CD8-positive, alpha-beta memory T cell (primary cell): ENCODE measurements around the gene SIK1. TPM values are rescaled to one million over a fixed set of nuclear protein-coding genes. Genes with fewer than 3 reads are reported as not detected.
"Not testable (repeated sequence)": the region's sequence is repeated elsewhere in the genome, so short reads cannot be mapped to it uniquely, and the experiment has no call there.

ENCODE experiments used
- CTCF ChIA-PET: fragments of 350-600 bp; sonication (Branson Sonifier 250); formaldehyde crosslinking; loops from one replicate; lab custom pipeline; 2021; ENCODE audit warnings: antibody characterized with exemption; lab: Charles Lee
- POLR2A ChIA-PET: fragments of 350-600 bp; sonication (Branson Sonifier 250); formaldehyde crosslinking; loops from one replicate; lab custom pipeline; 2021; ENCODE audit warnings: antibody characterized with exemption; lab: Charles Lee
- DNase-seq, 5 donors: peaks; one replicate each; pipeline versions ENCODE4 v3.0.0 to v3.0.0-alpha.2; 2020 to 2022; ENCODE audit warnings: mixed read lengths in 1 of 5
- H3K27ac ChIP-seq: one replicate; pipeline ENCODE4 v1.7.0; 2013; ENCODE audit warnings: low read depth, mild to moderate bottlenecking, low read length, moderate library complexity
- H3K27me3 ChIP-seq: 2 replicates; pipeline ENCODE4 v1.7.0; 2013; ENCODE audit warnings: low read length, mild to moderate bottlenecking; ENCODE audit not compliant: insufficient read depth, poor library complexity, severe bottlenecking
- H3K36me3 ChIP-seq: 2 replicates; pipeline ENCODE4 v1.7.0; 2013; ENCODE audit warnings: mild to moderate bottlenecking, low read length, moderate library complexity; ENCODE audit not compliant: insufficient read depth
- H3K4me1 ChIP-seq: 2 replicates; pipeline ENCODE4 v1.7.0; 2013; ENCODE audit warnings: mild to moderate bottlenecking, low read length, moderate library complexity; ENCODE audit not compliant: insufficient read depth
- H3K4me3 ChIP-seq: 2 replicates; pipeline ENCODE4 v1.7.0; 2013; ENCODE audit warnings: mild to moderate bottlenecking, low read length
- H3K9me3 ChIP-seq: 2 replicates; pipeline ENCODE4 v1.7.0; 2013; ENCODE audit warnings: mild to moderate bottlenecking, low read length
- H3K27ac Mint-ChIP-seq, 8 donors: one replicate each; pipeline ENCODE4 v1.8.0; 2020 to 2021; ENCODE audit warnings: mixed read lengths in 8 of 8, mild to moderate bottlenecking in 6 of 8, inconsistent platforms in 3 of 8, moderate library complexity in 3 of 8
- H3K27me3 Mint-ChIP-seq, 2 donors: one replicate each; pipeline ENCODE4 v1.8.0; 2020 to 2021; ENCODE audit warnings: mixed read lengths in 2 of 2, mild to moderate bottlenecking in 1 of 2, moderate library complexity in 1 of 2
- H3K36me3 Mint-ChIP-seq, 3 donors: one replicate each; pipeline ENCODE4 v1.8.0; 2020 to 2021; ENCODE audit warnings: mixed read lengths in 3 of 3, inconsistent platforms in 1 of 3, mild to moderate bottlenecking in 1 of 3
- H3K4me1 Mint-ChIP-seq, 3 donors: one replicate each; pipeline ENCODE4 v1.8.0; 2020 to 2021; ENCODE audit warnings: mixed read lengths in 3 of 3, inconsistent platforms in 1 of 3, mild to moderate bottlenecking in 1 of 3
- H3K4me3 Mint-ChIP-seq, 7 donors: one replicate each; pipeline ENCODE4 v1.8.0; 2020 to 2021; ENCODE audit warnings: mixed read lengths in 7 of 7, mild to moderate bottlenecking in 6 of 7, moderate library complexity in 4 of 7, inconsistent platforms in 2 of 7
- H3K9me3 Mint-ChIP-seq, 5 donors: one replicate each; pipeline ENCODE4 v1.8.0; 2020 to 2022; ENCODE audit warnings: mixed read lengths in 5 of 5, mild to moderate bottlenecking in 3 of 5, moderate library complexity in 2 of 5, inconsistent platforms in 1 of 5
- polyA plus RNA-seq: library from polyadenylated mRNA; unstranded; fragments of 300-500 nt; fragmentation: Illumina TruSeq; gene quantifications from one replicate; pipeline ENCODE4 v1.2.3, GENCODE V29; 2021
- total RNA-seq, 2 experiments: library from RNA; stranded (reverse); gene quantifications; one replicate each; pipeline ENCODE4 v1.2.3, GENCODE V29; 2021

SIK1 gene
- total and polyA plus RNA-seq, 3 experiments from 2014 or later = 0.62 to 6.0 (median 4.6) TPM

DNA sequence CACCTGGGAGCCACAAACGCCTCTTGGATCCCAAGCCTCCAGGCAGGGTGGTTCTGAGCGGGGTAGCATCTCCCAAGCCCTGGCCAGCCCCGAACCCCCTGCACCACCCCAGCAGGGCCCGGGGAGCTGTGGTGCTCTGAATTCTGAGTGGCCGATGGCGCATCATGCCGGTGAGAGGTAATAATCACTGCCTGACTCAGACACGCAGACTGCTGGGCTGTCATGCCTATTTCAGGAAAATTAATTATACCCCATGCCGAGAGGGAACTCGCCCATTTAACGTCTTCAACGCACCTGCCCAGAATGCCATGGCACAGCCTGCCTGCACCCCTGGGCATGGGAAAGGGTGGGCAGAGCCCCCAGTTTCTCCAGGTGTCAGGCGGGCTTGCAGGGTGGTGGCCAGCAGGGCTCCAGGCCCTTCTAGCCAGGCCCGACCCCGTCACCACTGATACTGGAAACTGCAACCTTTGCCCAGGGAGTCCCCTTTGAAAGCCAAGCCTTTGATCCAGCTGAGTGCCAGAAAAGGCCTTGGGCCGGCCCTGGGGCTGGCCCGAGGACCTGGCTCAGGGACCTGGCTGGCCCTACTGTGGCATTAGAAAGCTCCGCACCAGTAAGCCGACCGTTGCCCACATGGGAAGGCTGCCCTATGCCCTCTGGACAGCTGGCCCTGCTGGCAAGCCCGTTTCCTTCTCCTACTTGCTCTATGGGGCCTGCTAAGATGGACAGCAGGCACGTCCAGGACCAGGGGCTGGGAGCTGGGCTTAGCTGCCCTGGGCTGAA, 23.1 kb downstream of the SIK1 start:
- H3K4me3 ChIP-seq, H3K36me3 ChIP-seq, DNase-seq, H3K4me3 Mint-ChIP-seq, H3K27ac Mint-ChIP-seq, CTCF ChIA-PET, POLR2A ChIA-PET, H3K9me3 Mint-ChIP-seq, H3K36me3 Mint-ChIP-seq, H3K27me3 ChIP-seq, H3K9me3 ChIP-seq, H3K4me1 ChIP-seq, H3K27ac ChIP-seq, H3K27me3 Mint-ChIP-seq, H3K4me1 Mint-ChIP-seq: not testable (repeated sequence)

GRCh38 chr21:43401125-43401524, 25.8 kb downstream of the SIK1 start:
- H3K9me3 ChIP-seq, DNase-seq, H3K4me1 Mint-ChIP-seq, H3K27me3 ChIP-seq, H3K27ac Mint-ChIP-seq, H3K27ac ChIP-seq, H3K27me3 Mint-ChIP-seq, POLR2A ChIA-PET, H3K4me3 ChIP-seq, H3K4me1 ChIP-seq, H3K36me3 Mint-ChIP-seq, H3K4me3 Mint-ChIP-seq, H3K9me3 Mint-ChIP-seq, H3K36me3 ChIP-seq, CTCF ChIA-PET: not testable (repeated sequence)

GRCh38 chr21:43399595-43400015, 27.3 kb downstream of the SIK1 start:
- H3K27ac Mint-ChIP-seq, CTCF ChIA-PET, H3K4me1 Mint-ChIP-seq, H3K4me3 ChIP-seq, H3K27ac ChIP-seq, H3K9me3 Mint-ChIP-seq, DNase-seq, H3K4me3 Mint-ChIP-seq, H3K36me3 ChIP-seq, H3K4me1 ChIP-seq, H3K36me3 Mint-ChIP-seq, H3K27me3 Mint-ChIP-seq, H3K9me3 ChIP-seq, H3K27me3 ChIP-seq, POLR2A ChIA-PET: not testable (repeated sequence)

DNA sequence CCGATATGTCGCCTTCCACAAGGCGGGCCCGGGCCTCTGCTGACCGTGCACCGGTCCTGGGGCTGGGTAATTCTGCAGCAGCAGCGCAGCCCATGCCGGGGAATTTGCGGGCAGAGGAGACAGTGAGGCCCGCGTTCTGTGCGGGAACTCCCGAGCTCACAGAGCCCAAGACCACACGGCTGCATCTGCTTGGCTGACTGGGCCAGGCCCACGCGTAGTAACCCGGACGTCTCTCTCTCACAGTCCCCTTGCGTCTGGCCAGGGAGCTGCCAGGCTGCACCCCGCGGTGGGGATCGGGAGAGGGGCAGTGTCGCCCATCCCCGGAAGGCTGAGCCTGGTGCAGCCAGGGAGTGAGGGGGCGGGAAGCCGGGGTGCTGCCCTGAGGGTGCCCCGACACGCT, 27.8 kb downstream of the SIK1 start:
- CTCF ChIA-PET, H3K27me3 Mint-ChIP-seq, H3K4me1 Mint-ChIP-seq, H3K4me3 Mint-ChIP-seq, H3K4me1 ChIP-seq, H3K9me3 Mint-ChIP-seq, H3K27me3 ChIP-seq, DNase-seq, H3K4me3 ChIP-seq, H3K27ac Mint-ChIP-seq, H3K9me3 ChIP-seq, H3K27ac ChIP-seq, H3K36me3 ChIP-seq, POLR2A ChIA-PET, H3K36me3 Mint-ChIP-seq: not testable (repeated sequence)

GRCh38 chr21:43398533-43398932, 28.4 kb downstream of the SIK1 start:
- H3K27ac Mint-ChIP-seq, H3K27ac ChIP-seq, H3K4me1 Mint-ChIP-seq, CTCF ChIA-PET, H3K9me3 ChIP-seq, H3K4me3 ChIP-seq, H3K36me3 Mint-ChIP-seq, H3K9me3 Mint-ChIP-seq, H3K27me3 Mint-ChIP-seq, DNase-seq, H3K4me3 Mint-ChIP-seq, H3K27me3 ChIP-seq, H3K36me3 ChIP-seq, POLR2A ChIA-PET, H3K4me1 ChIP-seq: not testable (repeated sequence)

DNA sequence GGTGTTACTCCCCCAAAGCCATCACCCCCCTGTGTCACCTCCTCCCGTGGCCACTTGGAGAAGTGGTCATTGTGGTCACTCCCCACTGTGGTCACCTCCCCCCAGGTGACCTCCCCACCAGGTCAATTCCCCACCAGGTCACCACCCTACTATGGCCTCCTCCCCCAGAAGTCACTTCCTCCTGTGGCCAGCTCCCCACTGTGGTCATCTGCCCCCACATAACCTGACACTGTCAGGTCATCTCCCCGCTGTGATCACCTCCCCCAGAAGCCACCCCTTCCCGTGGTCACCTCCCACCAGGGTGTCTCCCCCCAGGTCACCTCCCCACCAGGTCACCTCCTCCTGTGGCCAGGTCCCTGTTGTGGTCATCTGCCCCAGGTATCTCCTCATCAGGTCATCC, 28.9 kb downstream of the SIK1 start:
- H3K4me3 ChIP-seq, H3K4me1 Mint-ChIP-seq, POLR2A ChIA-PET, H3K27ac Mint-ChIP-seq, CTCF ChIA-PET, H3K9me3 ChIP-seq, H3K27me3 ChIP-seq, H3K4me1 ChIP-seq, H3K9me3 Mint-ChIP-seq, H3K27ac ChIP-seq, DNase-seq, H3K36me3 ChIP-seq, H3K4me3 Mint-ChIP-seq, H3K36me3 Mint-ChIP-seq, H3K27me3 Mint-ChIP-seq: not testable (repeated sequence)

DNA sequence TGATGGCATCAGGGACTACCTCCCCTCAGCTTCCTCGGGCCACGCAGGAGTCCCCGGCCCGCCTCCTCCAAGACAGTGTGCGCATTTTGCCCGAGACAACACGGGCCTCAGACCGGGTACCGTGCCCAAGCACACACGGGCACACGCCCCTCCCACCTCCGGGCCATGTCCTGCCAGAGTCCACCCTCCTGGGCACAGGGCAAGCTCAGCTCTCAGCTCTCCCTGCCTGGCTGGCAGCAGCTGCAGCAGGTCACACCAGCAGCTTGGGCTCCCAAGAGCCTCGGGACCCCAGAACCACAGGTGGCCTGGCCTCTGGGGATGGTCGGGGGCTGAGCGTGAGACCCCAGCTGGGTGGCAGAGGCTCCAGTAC, 29.5 kb downstream of the SIK1 start:
- H3K4me3 ChIP-seq, DNase-seq, H3K27ac Mint-ChIP-seq, H3K27me3 Mint-ChIP-seq, H3K27ac ChIP-seq, H3K9me3 ChIP-seq, H3K4me1 Mint-ChIP-seq, H3K36me3 ChIP-seq, H3K4me1 ChIP-seq, H3K36me3 Mint-ChIP-seq, CTCF ChIA-PET, POLR2A ChIA-PET, H3K9me3 Mint-ChIP-seq, H3K4me3 Mint-ChIP-seq, H3K27me3 ChIP-seq: not testable (repeated sequence)

DNA sequence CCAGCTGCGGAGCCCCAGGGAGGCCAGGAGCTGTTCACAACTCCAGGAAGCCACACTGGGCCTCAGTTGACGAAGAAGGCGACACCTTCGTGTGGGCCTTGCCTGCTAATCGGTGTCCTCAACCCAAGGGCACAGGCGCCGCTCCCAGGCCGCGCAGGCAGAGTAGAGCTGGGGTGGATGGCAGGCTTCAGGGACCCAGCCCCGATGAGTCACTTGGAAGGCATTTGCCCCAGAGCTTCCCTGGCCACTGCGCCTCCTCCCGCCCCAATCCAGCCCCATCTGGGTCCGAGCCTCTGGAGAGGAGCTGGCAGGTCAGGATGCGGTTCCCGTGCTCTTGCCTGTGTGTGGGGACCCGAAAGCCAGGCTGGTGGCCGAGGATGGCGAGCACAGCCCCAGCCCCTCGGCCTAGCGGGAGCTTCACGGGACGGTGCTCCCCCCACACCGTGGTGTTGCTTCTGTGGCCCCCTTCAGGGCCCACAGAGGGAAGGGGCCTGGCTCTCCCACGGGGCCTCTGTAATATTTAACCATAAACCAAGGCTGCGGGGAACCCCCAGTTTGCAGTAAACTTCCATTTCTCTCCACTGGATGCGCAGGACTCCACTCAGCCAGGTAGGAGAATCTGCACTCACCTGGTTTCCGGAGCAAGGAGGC, 30.0 kb downstream of the SIK1 start:
- H3K4me3 ChIP-seq, H3K27ac ChIP-seq, POLR2A ChIA-PET, H3K27ac Mint-ChIP-seq, H3K4me3 Mint-ChIP-seq, H3K9me3 Mint-ChIP-seq, H3K4me1 Mint-ChIP-seq, CTCF ChIA-PET, H3K9me3 ChIP-seq, H3K36me3 ChIP-seq, H3K36me3 Mint-ChIP-seq, H3K4me1 ChIP-seq, H3K27me3 Mint-ChIP-seq, H3K27me3 ChIP-seq, DNase-seq: not testable (repeated sequence)
